H9 (cell line): Measurements from ENCODE around the gene SIL1. TPM values are rescaled to one million over a fixed set of nuclear protein-coding genes. Genes with fewer than 3 reads are reported as not detected.
A peak's percentile ranks its signal among the peaks of the same experiment; 100 is the strongest.

Source experiments
- DNase-seq: peaks from one replicate; pipeline ENCODE4 v3.0.0-alpha.2; 2017
- H2AFZ ChIP-seq: one replicate; pipeline ENCODE4 v1.6.1; 2013; ENCODE audit warnings: mild to moderate bottlenecking, low read length, control low read depth, moderate library complexity
- H2AK5ac ChIP-seq: 2 replicates; pipeline ENCODE4 v1.6.1; 2013; ENCODE audit warnings: low read length, control low read depth, mixed read lengths; ENCODE audit not compliant: insufficient read length
- H2BK120ac ChIP-seq: one replicate; pipeline ENCODE4 v1.6.1; 2013; ENCODE audit warnings: low read depth, mild to moderate bottlenecking, low read length, control low read depth, inconsistent platforms; ENCODE audit not compliant: poor library complexity, severe bottlenecking
- H2BK12ac ChIP-seq: 2 replicates; pipeline ENCODE4 v1.6.1; 2013; ENCODE audit warnings: low read length, control low read depth, mixed read lengths, low read depth; ENCODE audit not compliant: insufficient read length
- H2BK15ac ChIP-seq: 2 replicates; pipeline ENCODE4 v1.6.1; 2013; ENCODE audit warnings: low read depth, low read length, control low read depth
- H2BK20ac ChIP-seq: one replicate; pipeline ENCODE4 v1.6.1; 2013; ENCODE audit warnings: low read depth, mild to moderate bottlenecking, low read length, control low read depth, inconsistent platforms; ENCODE audit not compliant: poor library complexity, severe bottlenecking
- H2BK5ac ChIP-seq: 2 replicates; pipeline ENCODE4 v1.6.1; 2013; ENCODE audit warnings: low read length, control low read depth, mixed read lengths; ENCODE audit not compliant: insufficient read length
- H3K14ac ChIP-seq: 2 replicates; pipeline ENCODE4 v1.6.1; 2013; ENCODE audit warnings: low read length, control low read depth; ENCODE audit not compliant: insufficient read depth
- H3K18ac ChIP-seq: 2 replicates; pipeline ENCODE4 v1.6.1; 2013; ENCODE audit warnings: low read depth, mild to moderate bottlenecking, mixed read lengths, low read length, control low read depth; ENCODE audit not compliant: insufficient read length
- H3K23ac ChIP-seq: 2 replicates; pipeline ENCODE4 v1.6.1; 2013; ENCODE audit warnings: low read length, control low read depth, mixed read lengths, low read depth; ENCODE audit not compliant: insufficient read length
- H3K23me2 ChIP-seq: 2 replicates; pipeline ENCODE4 v1.6.1; 2013; ENCODE audit warnings: low read depth, mild to moderate bottlenecking, mixed read lengths, low read length, control low read depth; ENCODE audit not compliant: insufficient read length, poor library complexity, severe bottlenecking
- H3K27ac ChIP-seq: 2 replicates; pipeline ENCODE4 v1.5.1; 2013; ENCODE audit warnings: low read length, control low read depth, mixed read lengths, low read depth; ENCODE audit not compliant: insufficient read length
- H3K27me3 ChIP-seq: 2 replicates; pipeline ENCODE4 v1.6.1; 2013; ENCODE audit warnings: low read length, control low read depth, inconsistent platforms; ENCODE audit not compliant: insufficient read depth
- H3K4ac ChIP-seq: 2 replicates; pipeline ENCODE4 v1.6.1; 2013; ENCODE audit warnings: low read depth, mild to moderate bottlenecking, control low read depth, inconsistent platforms, low read length, moderate library complexity
- H3K4me1 ChIP-seq: 2 replicates; pipeline ENCODE4 v1.6.1; 2013; ENCODE audit warnings: low read length, control low read depth, inconsistent platforms; ENCODE audit not compliant: insufficient read depth
- H3K4me2 ChIP-seq: 2 replicates; pipeline ENCODE4 v1.6.1; 2013; ENCODE audit warnings: low read length, control low read depth, mixed read lengths; ENCODE audit not compliant: insufficient read length, insufficient read depth
- H3K56ac ChIP-seq: 2 replicates; pipeline ENCODE4 v1.6.1; 2013; ENCODE audit warnings: low read depth, mild to moderate bottlenecking, mixed read lengths, low read length, control low read depth; ENCODE audit not compliant: insufficient read length
- H3K79me1 ChIP-seq: 2 replicates; pipeline ENCODE4 v1.6.1; 2013; ENCODE audit warnings: low read depth, mild to moderate bottlenecking, moderate library complexity, low read length, control low read depth, inconsistent platforms; ENCODE audit not compliant: insufficient read depth, poor library complexity, severe bottlenecking
- H3K79me2 ChIP-seq: 2 replicates; pipeline ENCODE4 v1.6.1; 2013; ENCODE audit warnings: low read length, control low read depth, inconsistent platforms; ENCODE audit not compliant: insufficient read depth
- H3K9ac ChIP-seq: 2 replicates; pipeline ENCODE4 v1.6.1; 2013; ENCODE audit warnings: low read length, control low read depth, mixed read lengths; ENCODE audit not compliant: insufficient read length; ENCODE audit errors: extremely low read depth
- H3K9me3 ChIP-seq: one replicate; pipeline ENCODE4 v1.6.1; 2013; ENCODE audit warnings: low read depth, low read length, inconsistent platforms; ENCODE audit not compliant: control insufficient read depth
- H3T11ph ChIP-seq: one replicate; pipeline ENCODE4 v1.6.1; 2013; ENCODE audit warnings: mild to moderate bottlenecking, low read length, control low read depth, inconsistent platforms
- H4K20me1 ChIP-seq: one replicate; pipeline ENCODE4 v1.6.1; 2013; ENCODE audit not compliant: control insufficient read depth, insufficient read length, insufficient read depth
- H4K5ac ChIP-seq: 2 replicates; pipeline ENCODE4 v1.6.1; 2013; ENCODE audit warnings: low read depth, mild to moderate bottlenecking, mixed read lengths, low read length, control low read depth; ENCODE audit not compliant: insufficient read length
- H4K8ac ChIP-seq: replicated peaks from 2 replicates; pipeline ENCODE4 v1.6.1; 2013; ENCODE audit warnings: low read length, control low read depth, mixed read lengths, low read depth; ENCODE audit not compliant: insufficient read length
- H4K91ac ChIP-seq: 2 replicates; pipeline ENCODE4 v1.6.1; 2013; ENCODE audit warnings: low read depth, mild to moderate bottlenecking, moderate library complexity, mixed read lengths, low read length, control low read depth; ENCODE audit not compliant: insufficient read length
- H3K27ac Mint-ChIP-seq, 3 experiments: 2 replicates in 2 of 3; 3 replicates in 1 of 3; pipeline ENCODE4 v1.8.0; 2020 to 2021; ENCODE audit warnings: mixed read lengths in 3 of 3, mild to moderate bottlenecking in 1 of 3, moderate library complexity in 1 of 3
- H3K27me3 Mint-ChIP-seq: 2 replicates; pipeline ENCODE4 v1.8.0; 2021; ENCODE audit warnings: low read depth, mild to moderate bottlenecking, moderate library complexity, mixed read lengths
- H3K36me3 Mint-ChIP-seq, 3 experiments: 2 replicates in 2 of 3; 3 replicates in 1 of 3; pipeline ENCODE4 v1.8.0; 2020 to 2021; ENCODE audit warnings: low read depth in 3 of 3, mixed read lengths in 3 of 3; ENCODE audit not compliant: insufficient read depth in 1 of 3
- H3K4me1 Mint-ChIP-seq, 2 experiments: 2 replicates each; pipeline ENCODE4 v1.8.0; 2020; ENCODE audit warnings: mixed read lengths in 2 of 2
- H3K4me3 Mint-ChIP-seq, 2 experiments: 2 replicates in 1 of 2; 3 replicates in 1 of 2; pipeline ENCODE4 v1.8.0; 2020 to 2021; ENCODE audit warnings: mild to moderate bottlenecking in 2 of 2, mixed read lengths in 2 of 2, moderate library complexity in 1 of 2
- H3K9me3 Mint-ChIP-seq, 2 experiments: 2 replicates in 1 of 2; 3 replicates in 1 of 2; pipeline ENCODE4 v1.8.0; 2020; ENCODE audit warnings: mild to moderate bottlenecking in 2 of 2, mixed read lengths in 2 of 2, moderate library complexity in 1 of 2
- WGBS: extraction: QIAGEN DNeasy Blood & Tissue Kit; methylation state at CpG from one replicate; pipeline ENCODE4 v1.1.7; 2013; ENCODE audit warnings: missing lambda C conversion rate, low lambda C conversion rate, mixed read lengths; ENCODE audit not compliant: insufficient read length; ENCODE audit errors: extremely low coverage; 5-methylcytosine and 5-hydroxymethylcytosine counted together
- total RNA-seq: library from RNA; stranded (reverse); gene quantifications from 2 replicates; pipeline ENCODE4 v1.2.1, GENCODE V29; 2021
- TF ChIP-seq, protein P1 (sequence below): fragments of 200-600 bp; sonication (generic); conservative IDR thresholded peaks from 3 replicates; pipeline ENCODE4 v1.8.0; 2021; ENCODE audit warnings: antibody characterized with exemption, mild to moderate bottlenecking

The SIL1 gene
- total RNA-seq, 1 experiment from 2014 or later: 10.6 TPM

GRCh38 chr5:139061856-139062255 is 136.3 kb downstream of the SIL1 start:
- Histone ChIP-seq H3K27me3 (no peaks in the 10 kb centered on the region), H3K9me3 (no peaks in the 10 kb centered on the region), H3K14ac (no peak overlapping the region), H3K18ac (peak overlapping the region; percentile 63), H3T11ph (no peak overlapping the region), H2AK5ac (no peak overlapping the region), H3K23ac (no peak overlapping the region), H2BK15ac (no peak overlapping the region), H3K79me2 (no peaks in the 10 kb centered on the region), H3K56ac (no peak overlapping the region), H2BK5ac (no peak overlapping the region), H4K5ac (no peak overlapping the region), H3K23me2 (no peaks in the 10 kb centered on the region), H2BK12ac (no peak overlapping the region), H3K4me1 (0 out of 2 replicates have a peak, but pooled peaks cover 4% of the 10 kb centered on the region), H3K4ac (no peak overlapping the region), H2BK120ac (no peak overlapping the region), H3K9ac (no peak overlapping the region), H4K20me1 (no peaks in the 10 kb centered on the region), H4K91ac (no peak overlapping the region), H3K4me2 (no peak overlapping the region), H3K27ac (no peak overlapping the region), H4K8ac (no peak overlapping the region), H2BK20ac (no peak overlapping the region), H3K79me1 (no peaks in the 10 kb centered on the region), H2AFZ (no peak overlapping the region)
- H3K4me3 Mint-ChIP-seq: no peak overlapping the region
- H3K27me3 Mint-ChIP-seq: no peaks in the 10 kb centered on the region; the same call in 1 of the 2 replicates
- no peaks in the 10 kb centered on the region; a peak in 1 of 7 replicates for H3K36me3 Mint-ChIP-seq
- peaks cover 0 to 3% of the 10 kb centered on the region in 2 experiments; a peak in 1 of 5 replicates for H3K9me3 Mint-ChIP-seq
- WGBS: no CpG with 5 or more reads among the region's 4 CpGs
- peak; percentile 49 for DNase-seq
- TF ChIP-seq, protein P1, sequence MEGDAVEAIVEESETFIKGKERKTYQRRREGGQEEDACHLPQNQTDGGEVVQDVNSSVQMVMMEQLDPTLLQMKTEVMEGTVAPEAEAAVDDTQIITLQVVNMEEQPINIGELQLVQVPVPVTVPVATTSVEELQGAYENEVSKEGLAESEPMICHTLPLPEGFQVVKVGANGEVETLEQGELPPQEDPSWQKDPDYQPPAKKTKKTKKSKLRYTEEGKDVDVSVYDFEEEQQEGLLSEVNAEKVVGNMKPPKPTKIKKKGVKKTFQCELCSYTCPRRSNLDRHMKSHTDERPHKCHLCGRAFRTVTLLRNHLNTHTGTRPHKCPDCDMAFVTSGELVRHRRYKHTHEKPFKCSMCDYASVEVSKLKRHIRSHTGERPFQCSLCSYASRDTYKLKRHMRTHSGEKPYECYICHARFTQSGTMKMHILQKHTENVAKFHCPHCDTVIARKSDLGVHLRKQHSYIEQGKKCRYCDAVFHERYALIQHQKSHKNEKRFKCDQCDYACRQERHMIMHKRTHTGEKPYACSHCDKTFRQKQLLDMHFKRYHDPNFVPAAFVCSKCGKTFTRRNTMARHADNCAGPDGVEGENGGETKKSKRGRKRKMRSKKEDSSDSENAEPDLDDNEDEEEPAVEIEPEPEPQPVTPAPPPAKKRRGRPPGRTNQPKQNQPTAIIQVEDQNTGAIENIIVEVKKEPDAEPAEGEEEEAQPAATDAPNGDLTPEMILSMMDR: no peak
- H3K27ac Mint-ChIP-seq: peak overlapping the region in 1 of 3 experiments; percentile 94; a peak in 2 of 7 replicates
- H3K4me1 Mint-ChIP-seq: peaks cover 20 to 35% of the 10 kb centered on the region in 2 experiments
